Activated T-cell treated with anti-CD3 and anti-CD28 coated beads for 48 hours (primary cell): ENCODE measurements around the gene SPATS2.
"Not testable (repeated sequence)": the region's sequence is repeated elsewhere in the genome, so short reads cannot be mapped to it uniquely, and the experiment has no call there.

Experiments
- DNase-seq: peaks from one replicate; pipeline ENCODE4 v3.0.0-alpha.2; 2020; ENCODE audit warnings: low read depth

SPATS2 gene

DNA sequence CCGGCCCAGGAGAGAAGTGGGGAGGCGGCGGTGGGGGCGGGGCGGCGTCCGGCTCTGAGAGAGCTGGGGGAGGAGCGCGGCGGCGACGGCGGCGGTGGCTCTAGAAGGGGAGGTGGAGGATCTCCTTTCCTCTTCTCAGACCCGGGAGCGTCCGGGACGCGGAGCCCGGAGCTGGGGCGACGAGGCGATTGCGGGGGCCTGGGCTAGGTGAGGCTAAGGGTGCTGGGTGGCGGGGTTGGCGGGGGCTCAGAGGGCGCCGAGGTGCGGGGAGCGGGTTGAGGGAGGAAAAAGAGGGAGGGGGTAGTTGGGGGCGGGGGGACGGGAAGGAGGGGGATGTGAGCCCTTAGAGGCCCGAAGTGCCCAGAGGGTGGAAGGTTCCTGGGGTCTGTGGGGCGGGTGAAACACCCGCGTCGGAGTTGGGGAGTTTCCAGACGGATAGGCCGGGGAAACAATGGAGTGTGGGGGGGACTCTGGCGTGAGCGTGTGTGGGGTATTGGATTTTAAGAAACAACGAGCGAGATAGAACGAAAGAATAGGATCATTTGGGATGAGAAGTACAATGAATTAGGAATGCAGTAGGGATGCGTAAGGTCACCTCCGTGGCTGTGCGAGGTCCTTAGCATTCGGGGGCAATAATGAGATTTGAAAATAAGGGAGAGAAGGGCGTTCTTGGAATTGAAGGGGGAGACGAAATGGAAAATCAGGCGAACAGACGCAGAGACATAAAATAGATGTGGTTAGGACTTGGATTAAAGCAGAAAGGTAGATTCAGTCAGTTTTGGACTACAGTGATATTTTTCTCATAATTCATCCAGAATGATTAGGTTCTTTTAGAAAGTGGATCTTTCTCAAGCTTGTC is at the start of gene SPATS2:
Gene SPATS2 (plus strand): TSS at position 82 of the 859 bp plus-strand sequence. CDS start 93,551 bp downstream, outside the sequence.
- no peak for DNase-seq

DNA sequence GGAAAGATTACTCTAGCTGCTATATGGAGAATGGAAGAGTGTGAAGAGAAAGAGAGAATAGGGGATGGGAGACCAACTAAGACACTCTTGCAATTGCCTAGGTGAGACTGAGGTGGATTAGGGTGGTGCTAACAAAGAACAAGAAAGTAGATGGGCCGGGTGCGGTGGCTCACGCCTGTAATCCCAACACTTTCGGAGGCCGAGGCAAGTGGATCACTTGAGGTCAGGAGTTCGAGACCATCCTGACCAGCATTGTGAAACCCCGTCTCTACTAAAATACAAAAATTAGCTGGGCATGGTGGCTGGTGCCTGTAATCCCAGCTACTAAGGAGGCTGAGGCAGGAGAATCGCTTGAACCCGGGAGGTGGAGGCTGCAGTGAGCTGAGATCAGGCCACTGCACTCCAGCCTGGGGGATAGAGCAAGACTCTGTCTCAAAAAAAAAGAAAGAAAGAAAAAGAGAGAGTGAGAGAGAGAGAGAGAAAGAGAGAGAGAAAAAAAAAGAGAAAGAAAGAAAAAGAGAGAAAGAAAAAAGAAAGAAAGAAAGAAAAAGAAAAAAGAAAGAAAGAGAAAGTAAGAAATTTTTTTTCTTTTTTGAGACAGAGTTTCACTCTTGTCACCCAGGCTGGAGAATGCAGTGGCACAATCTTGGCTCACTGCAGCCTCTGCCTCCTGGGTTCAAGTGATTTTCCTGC is 46.7 kb upstream of the SPATS2 start:
- DNase-seq, result not testable (repeated sequence)

DNA sequence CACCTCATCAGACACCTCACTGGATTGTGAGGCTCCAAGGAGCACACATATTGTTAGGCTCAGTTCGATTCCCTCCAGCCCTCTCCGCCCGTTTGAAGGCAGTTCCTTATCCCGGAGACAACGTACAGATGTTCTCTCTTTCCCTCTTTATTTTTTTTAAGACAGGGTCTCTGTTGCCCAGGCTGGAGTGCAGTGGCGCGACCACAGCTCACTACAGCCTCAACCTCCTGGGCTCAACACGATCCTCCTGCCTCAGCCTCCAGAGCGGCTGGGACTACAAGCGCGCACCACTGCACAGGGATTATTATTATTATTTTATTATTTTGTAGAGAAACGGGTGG is 44.9 kb upstream of the SPATS2 start:
- no peak for DNase-seq

DNA sequence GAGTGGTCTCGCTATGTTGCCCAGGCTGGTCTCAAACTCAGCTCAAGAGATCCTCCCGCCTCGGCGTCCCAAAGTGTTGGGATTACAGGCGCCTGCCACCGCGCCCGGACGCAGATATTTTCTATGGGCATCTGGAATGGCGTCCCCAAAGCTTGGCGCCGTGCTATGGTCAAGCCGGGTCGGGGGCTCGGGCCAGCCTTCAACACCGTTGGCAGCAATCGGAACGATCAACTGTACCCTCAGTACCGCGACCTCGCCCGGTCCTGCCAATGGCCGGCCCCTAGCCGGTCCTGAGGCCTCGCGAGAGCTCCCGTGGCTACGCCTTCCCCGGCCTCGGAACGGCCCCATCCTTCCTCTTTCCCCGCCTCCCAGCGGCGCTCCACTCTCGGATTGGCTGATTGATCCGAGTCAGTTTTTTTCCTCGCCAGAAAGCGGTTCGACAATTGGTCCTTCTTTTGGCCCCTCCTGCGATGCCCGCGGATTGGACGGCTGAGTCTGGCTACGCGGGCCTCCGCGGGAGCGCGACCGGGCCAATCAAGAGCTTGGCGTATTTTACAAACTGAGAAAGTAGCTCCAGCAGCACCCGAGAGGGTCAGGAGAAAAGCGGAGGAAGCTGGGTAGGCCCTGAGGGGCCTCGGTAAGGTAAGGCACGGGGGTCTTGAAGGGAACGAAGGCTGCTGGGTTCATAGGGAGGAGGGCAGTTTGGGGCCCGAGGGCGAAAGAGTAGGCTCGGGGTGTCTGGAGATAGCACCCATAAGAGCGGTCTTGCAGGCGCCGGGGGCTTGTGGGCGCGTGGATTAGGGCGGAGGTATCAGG is 44.3 kb upstream of the SPATS2 start, which contains the start of gene TROAP:
Gene TROAP (plus strand): TSS at position 548 of the 816 bp plus-strand sequence. CDS start 354 bp downstream, outside the sequence.
- DNase-seq, result peak; percentile 95

DNA sequence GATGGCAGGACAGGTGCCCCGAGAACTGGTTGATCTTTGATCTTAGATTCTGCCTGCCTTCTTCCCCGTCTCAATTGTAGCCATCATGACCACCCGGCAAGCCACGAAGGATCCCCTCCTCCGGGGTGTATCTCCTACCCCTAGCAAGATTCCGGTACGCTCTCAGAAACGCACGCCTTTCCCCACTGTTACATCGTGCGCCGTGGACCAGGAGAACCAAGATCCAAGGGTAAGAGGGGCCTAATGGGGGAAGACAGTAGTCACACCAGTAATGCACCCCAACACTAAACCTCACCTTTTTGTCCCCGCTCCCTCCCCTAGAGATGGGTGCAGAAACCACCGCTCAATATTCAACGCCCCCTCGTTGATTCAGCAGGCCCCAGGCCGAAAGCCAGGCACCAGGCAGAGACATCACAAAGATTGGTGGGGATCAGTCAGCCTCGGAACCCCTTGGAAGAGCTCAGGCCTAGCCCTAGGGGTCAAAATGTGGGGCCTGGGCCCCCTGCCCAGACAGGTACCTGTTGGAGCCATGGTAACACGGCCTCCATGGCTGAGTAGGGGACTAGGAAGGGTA is 43.7 kb upstream of the SPATS2 start:
- no peak for DNase-seq

DNA sequence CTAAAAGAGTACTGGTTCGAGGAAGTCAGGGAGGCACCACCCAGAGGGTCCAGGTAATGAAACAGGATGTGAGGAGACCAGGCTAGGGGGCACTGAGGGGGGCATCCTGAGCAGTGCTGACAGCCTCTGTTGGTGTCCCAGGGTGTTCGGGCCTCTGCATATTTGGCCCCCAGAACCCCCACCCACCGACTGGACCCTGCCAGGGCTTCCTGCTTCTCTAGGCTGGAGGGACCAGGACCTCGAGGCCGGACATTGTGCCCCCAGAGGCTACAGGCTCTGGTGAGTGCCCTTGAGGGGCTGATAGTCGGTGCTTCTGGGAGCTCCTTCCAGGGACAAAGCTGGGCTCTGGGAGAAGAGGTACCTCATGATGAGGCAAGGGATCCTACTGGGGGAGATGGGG is 41.7 kb upstream of the SPATS2 start:
- DNase-seq, result no peak

DNA sequence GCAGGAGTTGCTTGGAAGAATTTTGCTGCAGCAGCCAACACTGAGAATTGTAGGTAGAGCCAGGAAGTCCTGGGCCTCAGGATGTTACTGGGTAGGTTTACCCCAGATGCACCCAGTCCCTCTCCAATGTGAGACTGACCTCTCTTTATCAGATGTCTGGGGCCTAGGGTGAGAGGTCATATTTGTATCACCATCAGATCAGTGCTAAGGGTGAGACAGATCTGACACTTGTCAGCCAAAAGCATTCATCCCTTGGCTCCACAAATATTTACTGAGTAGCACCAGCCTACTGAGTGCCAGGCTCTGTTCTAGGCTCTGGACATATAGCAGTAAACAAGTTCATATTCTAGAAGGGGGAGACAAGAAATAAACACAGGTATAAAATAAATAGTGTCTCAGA is 39.9 kb upstream of the SPATS2 start:
- DNase-seq, result no peak

DNA sequence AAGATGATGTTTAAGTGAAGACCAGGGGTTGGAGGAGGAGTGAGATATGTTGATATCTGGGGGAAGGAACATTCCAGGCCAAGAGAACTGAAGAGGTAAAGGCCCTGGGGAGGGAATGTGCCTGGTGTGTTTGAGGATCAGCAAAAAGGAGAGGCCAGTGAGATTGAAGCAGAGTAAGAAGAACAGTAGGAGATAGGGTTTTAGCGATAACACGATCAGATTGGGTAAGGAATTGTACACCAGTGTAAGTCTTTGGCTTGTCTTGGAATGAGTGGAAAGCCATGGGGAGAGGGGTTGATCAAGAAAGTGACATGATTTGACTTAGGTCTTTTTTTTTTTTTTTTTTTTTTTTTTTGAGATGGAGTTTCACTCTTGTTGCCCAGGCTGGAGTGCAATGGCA is 39.4 kb upstream of the SPATS2 start:
- no peak for DNase-seq

DNA sequence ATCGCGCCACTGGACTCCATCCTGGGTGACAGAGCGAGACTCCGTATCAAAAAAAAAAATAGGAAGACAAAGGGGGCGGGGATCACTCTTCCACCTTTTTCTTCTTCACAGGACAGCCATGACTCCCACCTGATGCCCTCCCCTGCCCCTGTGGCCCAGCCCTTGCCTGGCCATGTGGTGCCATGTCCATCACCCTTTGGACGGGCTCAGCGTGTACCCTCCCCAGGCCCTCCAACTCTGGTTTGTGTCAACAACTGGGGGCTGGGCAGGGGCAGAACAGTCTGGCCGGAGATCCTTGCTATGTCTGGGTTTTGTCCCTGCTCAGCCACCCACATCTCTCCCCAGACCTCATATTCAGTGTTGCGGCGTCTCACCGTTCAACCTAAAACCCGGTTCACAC is 38.4 kb upstream of the SPATS2 start:
- no peak for DNase-seq

DNA sequence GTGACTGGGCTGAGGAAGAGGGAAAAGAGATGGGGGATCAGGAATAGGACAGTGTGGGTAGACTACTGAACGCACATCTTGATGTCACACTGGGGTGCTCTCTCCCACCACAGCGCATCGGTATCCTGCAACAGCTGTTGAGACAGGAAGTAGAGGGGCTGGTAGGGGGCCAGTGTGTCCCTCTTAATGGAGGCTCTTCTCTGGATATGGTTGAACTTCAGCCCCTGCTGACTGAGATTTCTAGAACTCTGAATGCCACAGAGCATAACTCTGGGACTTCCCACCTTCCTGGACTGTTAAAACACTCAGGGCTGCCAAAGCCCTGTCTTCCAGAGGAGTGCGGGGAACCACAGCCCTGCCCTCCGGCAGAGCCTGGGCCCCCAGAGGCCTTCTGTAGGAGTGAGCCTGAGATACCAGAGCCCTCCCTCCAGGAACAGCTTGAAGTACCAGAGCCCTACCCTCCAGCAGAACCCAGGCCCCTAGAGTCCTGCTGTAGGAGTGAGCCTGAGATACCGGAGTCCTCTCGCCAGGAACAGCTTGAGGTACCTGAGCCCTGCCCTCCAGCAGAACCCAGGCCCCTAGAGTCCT is 37.1 kb upstream of the SPATS2 start:
- no peak for DNase-seq

DNA sequence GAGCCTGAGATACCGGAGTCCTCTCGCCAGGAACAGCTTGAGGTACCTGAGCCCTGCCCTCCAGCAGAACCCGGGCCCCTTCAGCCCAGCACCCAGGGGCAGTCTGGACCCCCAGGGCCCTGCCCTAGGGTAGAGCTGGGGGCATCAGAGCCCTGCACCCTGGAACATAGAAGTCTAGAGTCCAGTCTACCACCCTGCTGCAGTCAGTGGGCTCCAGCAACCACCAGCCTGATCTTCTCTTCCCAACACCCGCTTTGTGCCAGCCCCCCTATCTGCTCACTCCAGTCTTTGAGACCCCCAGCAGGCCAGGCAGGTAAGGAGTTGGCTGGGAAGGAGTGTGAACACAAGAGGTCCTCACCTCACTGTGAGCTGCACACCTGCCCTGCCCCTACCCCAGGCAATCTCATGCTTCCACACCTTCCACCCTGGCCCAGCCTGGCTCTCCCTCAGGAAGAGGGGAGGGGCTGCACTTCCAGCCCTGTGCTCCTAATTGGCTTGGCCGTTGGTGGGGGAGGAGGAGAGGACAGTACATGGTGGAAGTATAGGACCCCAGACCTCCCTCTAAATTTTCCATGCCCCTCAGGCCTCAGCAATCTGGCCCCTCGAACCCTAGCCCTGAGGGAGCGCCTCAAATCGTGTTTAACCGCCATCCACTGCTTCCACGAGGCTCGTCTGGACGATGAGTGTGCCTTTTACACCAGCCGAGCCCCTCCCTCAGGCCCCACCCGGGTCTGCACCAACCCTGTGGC is 36.5 kb upstream of the SPATS2 start:
- no peak for DNase-seq

DNA sequence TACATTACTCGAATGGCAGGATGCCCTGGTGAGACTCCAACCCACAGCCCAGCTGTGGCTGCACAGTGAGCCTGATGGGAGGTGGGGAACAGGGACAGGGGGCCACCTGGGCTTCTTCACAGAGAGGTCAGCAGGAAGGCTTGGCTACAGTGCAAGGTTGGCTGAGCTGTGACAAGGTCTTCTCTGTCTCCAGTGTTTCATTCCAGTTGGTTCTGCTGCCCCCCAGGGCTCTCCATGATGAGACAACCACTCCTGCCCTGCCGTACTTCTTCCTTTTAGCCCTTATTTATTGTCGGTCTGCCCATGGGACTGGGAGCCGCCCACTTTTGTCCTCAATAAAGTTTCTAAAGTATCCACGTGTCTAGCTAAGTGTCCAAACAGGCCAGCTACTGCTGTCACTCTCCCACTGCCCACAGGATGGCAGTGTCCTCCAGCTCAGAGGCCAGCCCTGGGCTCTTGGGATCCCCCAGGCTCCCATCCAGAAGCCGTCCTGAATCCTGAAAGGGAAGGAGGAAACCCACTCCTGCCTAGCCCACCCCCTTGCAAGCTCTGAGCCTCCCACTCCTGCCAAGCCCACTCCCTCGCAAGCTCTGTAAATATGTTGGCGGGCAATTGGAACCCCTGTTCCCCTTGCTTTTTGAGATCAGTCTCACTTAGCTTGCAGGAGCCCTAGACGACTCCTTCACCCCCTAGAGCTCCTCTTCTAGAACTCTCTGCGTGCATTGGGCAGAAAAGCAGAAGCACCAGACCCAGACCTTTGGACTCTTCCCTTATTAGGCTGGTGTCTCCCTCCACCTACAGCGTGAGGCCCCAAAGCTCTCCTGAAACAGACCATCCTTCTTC is 35.7 kb upstream of the SPATS2 start:
- no peak for DNase-seq

DNA sequence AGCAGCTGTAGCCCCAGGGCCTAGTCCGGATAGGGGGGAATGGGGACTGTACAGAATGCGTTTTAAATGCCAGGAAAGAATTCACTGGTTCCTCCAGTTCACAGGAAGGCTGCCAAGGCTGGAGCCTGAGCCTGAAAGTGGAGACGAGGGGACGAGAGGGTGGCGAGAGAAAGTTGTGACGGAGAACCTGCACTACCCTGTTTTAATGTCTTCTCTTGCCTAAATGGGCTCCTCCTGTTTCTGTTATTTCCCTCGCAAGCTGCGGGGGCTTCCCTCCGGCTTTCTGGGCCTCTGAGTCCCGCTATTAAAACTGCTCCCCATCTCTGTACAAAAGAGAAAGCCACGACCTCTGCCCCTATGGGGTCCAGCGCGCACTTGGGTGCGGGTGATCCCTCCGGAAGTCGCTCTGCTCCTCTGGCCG is 34.8 kb upstream of the SPATS2 start:
- no peak for DNase-seq

DNA sequence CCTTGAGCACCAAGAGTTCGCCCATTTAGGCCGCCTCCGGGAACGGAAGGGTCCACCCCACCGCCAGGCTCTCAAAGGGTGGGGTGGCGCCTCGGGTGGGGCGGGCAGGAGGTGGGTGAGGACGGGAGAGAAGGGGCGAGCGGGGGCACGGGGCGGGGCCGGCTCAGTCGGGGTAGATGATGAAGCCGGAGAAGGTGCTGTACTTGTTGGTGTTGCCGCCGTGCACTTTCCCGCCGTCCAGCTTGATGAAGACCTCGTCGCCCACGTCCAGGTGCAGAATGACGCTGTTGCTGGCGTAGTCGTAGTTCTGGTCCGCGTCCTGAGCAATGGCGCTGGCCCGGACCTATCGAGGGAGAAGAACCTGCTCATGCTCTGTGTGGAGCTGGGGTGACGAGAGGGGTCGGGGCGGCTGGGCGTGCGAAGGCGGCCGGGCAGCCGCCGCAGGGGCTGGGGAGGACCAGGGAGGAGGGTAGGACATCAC is 34.3 kb upstream of the SPATS2 start:
- DNase-seq, result no peak

DNA sequence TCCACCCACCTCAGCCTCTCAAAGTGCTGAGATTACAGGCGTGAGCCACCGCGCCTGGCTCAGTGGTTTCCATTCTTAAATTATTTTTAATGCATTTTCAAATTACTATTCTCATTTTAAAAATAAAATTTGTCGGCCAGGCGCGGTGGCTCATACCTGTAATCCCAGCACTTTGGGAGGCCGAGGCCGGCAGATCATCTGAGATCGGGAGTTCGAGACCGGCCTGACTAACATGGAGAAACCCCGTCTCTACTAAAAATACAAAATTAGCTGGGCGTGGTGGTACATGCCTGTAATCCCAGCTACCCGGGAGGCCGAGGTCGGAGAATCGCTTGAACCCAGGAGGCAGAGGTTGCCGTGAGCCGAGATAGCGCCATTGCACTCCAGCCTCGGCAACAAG is 33.5 kb upstream of the SPATS2 start:
- DNase-seq, result not testable (repeated sequence)

DNA sequence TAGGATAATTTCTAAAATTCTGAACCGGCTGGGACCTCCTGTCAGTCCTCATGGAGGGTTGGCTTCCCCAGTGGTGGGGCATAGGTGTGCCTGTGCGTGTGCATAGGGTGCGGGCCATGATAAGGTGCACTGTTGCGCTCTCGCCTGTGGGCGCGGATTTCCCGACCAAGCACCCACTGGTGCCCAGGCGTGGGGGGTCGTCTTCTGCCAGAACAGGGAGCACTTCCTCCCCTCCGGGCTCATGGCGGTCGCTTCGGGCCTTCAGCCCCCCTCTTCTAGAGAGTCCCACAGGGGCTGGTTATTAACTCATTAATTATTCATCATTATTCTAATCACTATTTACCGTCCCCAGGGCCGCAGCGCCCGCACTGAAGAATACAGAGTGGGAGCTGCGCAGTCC is 33.0 kb upstream of the SPATS2 start:
- DNase-seq, result no peak

DNA sequence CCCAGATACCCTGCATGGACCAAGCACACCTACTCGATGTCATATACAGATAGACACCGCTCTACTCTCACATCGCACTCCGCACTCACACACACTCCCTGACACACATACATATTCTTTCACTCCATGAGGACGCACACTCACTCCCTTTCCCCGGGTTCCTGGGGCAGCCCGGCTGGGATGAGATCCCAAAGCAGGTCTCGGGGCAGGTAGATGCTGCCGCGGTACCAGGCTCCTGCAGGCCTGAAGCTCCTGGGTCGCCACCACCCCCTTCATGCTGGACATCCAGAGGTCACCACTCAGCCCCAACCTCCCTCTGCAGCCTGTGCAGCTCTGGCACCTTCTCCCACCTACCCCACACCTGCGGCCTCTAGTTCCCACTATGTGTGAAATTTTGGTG is 32.6 kb upstream of the SPATS2 start:
- DNase-seq, result no peak

DNA sequence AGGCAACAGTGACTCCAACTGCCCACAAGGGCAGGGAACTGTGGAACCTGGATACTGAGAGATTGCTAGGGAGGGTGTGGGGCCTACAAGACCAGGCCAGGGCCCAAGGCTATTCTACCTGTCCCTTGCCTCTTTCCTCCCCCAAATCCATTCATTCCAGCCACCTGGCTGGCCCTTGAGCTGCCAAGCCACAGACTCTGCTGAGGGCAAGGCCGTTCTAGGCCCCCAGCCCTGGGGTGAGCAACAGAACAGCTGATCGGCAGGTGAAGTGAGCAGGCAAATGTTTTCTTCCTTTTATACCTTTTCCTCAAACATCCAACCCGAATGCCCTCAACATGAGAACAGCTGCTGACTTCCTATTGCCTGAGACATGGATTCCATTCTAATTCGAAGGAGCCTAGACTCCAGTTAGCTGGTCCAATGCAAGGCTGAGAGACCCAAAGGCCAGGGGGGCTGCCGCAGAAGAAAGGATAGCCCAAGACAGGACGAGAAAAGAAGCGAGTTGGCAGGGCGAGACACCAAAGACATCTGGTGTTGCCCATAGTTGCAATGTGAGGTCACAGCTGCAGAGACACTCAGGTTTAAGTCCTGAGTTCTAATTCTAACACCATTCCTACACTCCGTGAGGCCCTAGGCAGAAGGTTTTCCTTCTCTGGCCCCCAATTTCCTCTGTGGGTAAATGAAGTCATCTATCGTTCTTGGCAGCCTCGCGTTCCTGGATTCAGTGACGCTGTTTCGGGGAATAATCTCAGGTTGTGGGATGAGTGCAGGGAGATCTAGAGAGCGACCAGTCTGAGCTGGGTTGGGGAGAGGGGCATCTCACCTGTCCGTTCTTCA is 31.9 kb upstream of the SPATS2 start:
- no peak for DNase-seq
